WTC11 (cell line): ENCODE measurements around the gene TRAP1. TPM values are rescaled to one million over a fixed set of nuclear protein-coding genes. Genes with fewer than 3 reads are reported as not detected.
A peak's percentile ranks its signal among the peaks of the same experiment; 100 is the strongest.

Source experiments
- ATAC-seq: fragments of 200-7000 bp; cut with Tn5 transposase; 2 replicates; pipeline ENCODE4 v1.10.0; 2021; ENCODE audit warnings: mild to moderate bottlenecking, moderate library complexity
- CTCF ChIA-PET: fragments of 300-600 bp; sonication (Branson Sonifier 250); formaldehyde crosslinking; loops from one replicate; lab custom pipeline; 2021; ENCODE audit warnings: antibody characterized with exemption; lab: Charles Lee
- POLR2A ChIA-PET: fragments of 350-600 bp; sonication (Branson Sonifier 250); formaldehyde crosslinking; loops from one replicate; lab custom pipeline; 2021; ENCODE audit warnings: antibody characterized with exemption; lab: Charles Lee
- DNase-seq: peaks from one replicate; pipeline ENCODE4 v3.0.0; 2021; ENCODE audit warnings: low spot score
- H3K27ac Mint-ChIP-seq: 2 replicates; pipeline ENCODE4 v1.8.0; 2021; ENCODE audit warnings: mixed read lengths
- H3K27me3 Mint-ChIP-seq: 2 replicates; pipeline ENCODE4 v1.8.0; 2021; ENCODE audit warnings: low read depth, mild to moderate bottlenecking, moderate library complexity, mixed read lengths
- H3K36me3 Mint-ChIP-seq: 2 replicates; pipeline ENCODE4 v1.8.0; 2021; ENCODE audit warnings: mixed read lengths
- H3K4me1 Mint-ChIP-seq: 2 replicates; pipeline ENCODE4 v1.8.0; 2022; ENCODE audit warnings: mixed read lengths
- H3K4me3 Mint-ChIP-seq: 2 replicates; pipeline ENCODE4 v1.8.0; 2021; ENCODE audit warnings: mild to moderate bottlenecking, moderate library complexity, mixed read lengths
- H3K9me3 Mint-ChIP-seq: 2 replicates; pipeline ENCODE4 v1.8.0; 2021; ENCODE audit warnings: mixed read lengths
- EMX1 ChIP-seq: fragments of 250-450 bp; sonication (Bioruptor Pico); IDR thresholded peaks from 2 replicates; pipeline ENCODE4 v1.8.0; 2021; ENCODE audit warnings: mild to moderate bottlenecking
- ERG ChIP-seq: fragments of 250-450 bp; sonication (Bioruptor Pico); IDR thresholded peaks from 2 replicates; pipeline ENCODE4 v1.8.0; 2021; ENCODE audit warnings: mild to moderate bottlenecking
- ESRRA ChIP-seq: sonication (generic); formaldehyde crosslinking; IDR thresholded peaks from 2 replicates; pipeline ENCODE4 v1.8.1; 2022; ENCODE audit warnings: mild to moderate bottlenecking, missing genetic modification reagents, borderline replicate concordance
- GRHL2 ChIP-seq: fragments of 250-450 bp; sonication (Bioruptor Pico); IDR thresholded peaks from 2 replicates; pipeline ENCODE4 v1.8.0; 2022; ENCODE audit warnings: mild to moderate bottlenecking, moderate library complexity; ENCODE audit not compliant: insufficient replicate concordance, severe bottlenecking
- HMGXB4 ChIP-seq: sonication (generic); formaldehyde crosslinking; IDR thresholded peaks from 2 replicates; pipeline ENCODE4 v1.8.1; 2023; ENCODE audit warnings: mild to moderate bottlenecking, moderate library complexity, missing genetic modification reagents
- IRF2 ChIP-seq: sonication (generic); formaldehyde crosslinking; IDR thresholded peaks from 2 replicates; pipeline ENCODE4 v1.8.0; 2022; ENCODE audit warnings: low read depth, missing genetic modification reagents, borderline replicate concordance
- NFATC4 ChIP-seq: fragments of 250-450 bp; sonication (Bioruptor Pico); IDR thresholded peaks from 2 replicates; pipeline ENCODE4 v1.9.0; 2021; ENCODE audit warnings: mild to moderate bottlenecking
- NR3C1 ChIP-seq: sonication (generic); formaldehyde crosslinking; conservative IDR thresholded peaks from 2 replicates; pipeline ENCODE4 v1.8.1; 2023; ENCODE audit warnings: low read depth, mild to moderate bottlenecking, missing genetic modification reagents
- SMAD4 ChIP-seq: sonication (generic); formaldehyde crosslinking; IDR thresholded peaks from 2 replicates; pipeline ENCODE4 v1.8.0; 2022; ENCODE audit warnings: mild to moderate bottlenecking, missing genetic modification reagents
- ZNF138 ChIP-seq: sonication (generic); formaldehyde crosslinking; conservative IDR thresholded peaks from 2 replicates; pipeline ENCODE4 v1.8.1; 2022; ENCODE audit warnings: mild to moderate bottlenecking, moderate library complexity, missing genetic modification reagents
- ZNF219 ChIP-seq: sonication (generic); formaldehyde crosslinking; IDR thresholded peaks from 2 replicates; pipeline ENCODE4 v1.8.0; 2023; ENCODE audit warnings: missing genetic modification reagents, mild to moderate bottlenecking, borderline replicate concordance
- ZNF263 ChIP-seq: sonication (generic); formaldehyde crosslinking; IDR thresholded peaks from 2 replicates; pipeline ENCODE4 v1.8.1; 2022; ENCODE audit warnings: low read depth, mild to moderate bottlenecking, moderate library complexity, missing genetic modification reagents
- total RNA-seq: library from RNA; stranded (reverse); gene quantifications from 3 replicates; pipeline ENCODE4 v1.2.3, GENCODE V29; 2021
- TF ChIP-seq, protein P1 (sequence below): sonication (generic); formaldehyde crosslinking; IDR thresholded peaks from 2 replicates; pipeline ENCODE4 v1.8.1; 2022; ENCODE audit warnings: low read depth, mild to moderate bottlenecking, moderate library complexity, missing genetic modification reagents, borderline replicate concordance
- TF ChIP-seq, protein P2 (sequence below): sonication (generic); formaldehyde crosslinking; IDR thresholded peaks from 2 replicates; pipeline ENCODE4 v1.8.1; 2022; ENCODE audit warnings: mild to moderate bottlenecking, moderate library complexity, missing genetic modification reagents

Gene TRAP1
- total RNA-seq, 1 experiment from 2014 or later = 285 TPM

- Mint-ChIP-seq H3K4me3 (peak overlapping the region; percentile 26), H3K27me3 (no peaks in the 10 kb centered on the region), H3K4me1 (peaks cover 52% of the 10 kb centered on the region), H3K27ac (peak overlapping the region; percentile 89), H3K36me3 (no peaks in the 10 kb centered on the region), H3K9me3 (no peaks in the 10 kb centered on the region)
- ChIA-PET POLR2A (no interaction called here), CTCF (interaction anchor here (1.6 kb wide), 1 partner anchor 9 kb away, joined by 7 read pairs; no protein-coding TSS in a partner anchor)
- DNase-seq = no peak
- ATAC-seq = no peak
- TF ChIP-seq HMGXB4 (CRISPR knock-in tag) = no peak
- TF ChIP-seq ZNF138 (CRISPR knock-in tag) = no peak
Measured at GRCh38 chr16:3645108-3645503, 72.2 kb downstream of the TRAP1 start.

DNA sequence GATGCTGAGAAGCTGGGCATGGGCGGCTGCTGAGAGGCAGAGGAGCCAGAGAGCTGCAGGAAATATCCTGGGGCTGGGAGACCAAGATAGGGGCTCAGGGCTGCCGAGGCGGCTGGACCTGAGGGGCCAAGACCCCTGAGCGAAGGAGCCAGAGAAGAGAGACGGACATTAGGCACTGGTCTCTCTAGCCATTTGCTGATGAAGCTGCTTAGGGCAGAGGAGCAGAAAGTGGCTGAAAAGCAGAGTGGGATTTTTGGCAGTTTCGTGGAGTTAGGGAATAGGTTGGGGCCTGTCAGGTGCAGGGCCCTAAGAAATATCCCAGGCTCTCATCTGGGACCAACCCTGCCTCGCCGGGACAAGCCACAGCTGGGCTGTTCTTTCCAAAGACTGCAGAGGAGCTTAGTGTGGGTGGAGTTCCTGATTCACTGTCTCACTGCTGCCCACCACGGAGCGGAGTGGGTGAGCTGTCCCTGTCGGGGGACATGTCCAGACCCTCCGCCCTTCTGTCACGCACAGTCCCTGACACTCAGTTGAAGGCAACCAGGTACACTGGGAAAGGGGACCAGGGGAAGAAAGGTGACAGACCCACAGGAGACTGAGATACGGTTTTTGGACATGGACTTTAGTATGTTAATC, 74.1 kb downstream of the TRAP1 start:
- peak overlapping the region; percentile 63; the same call in 1 of the 2 replicates for H3K27ac Mint-ChIP-seq
- H3K36me3 Mint-ChIP-seq = peaks cover 6% of the 10 kb centered on the region
- TF ChIP-seq ZNF219 (no peak), IRF2 (CRISPR knock-in tag) (no peak), EMX1 (CRISPR knock-in tag) (no peak), ZNF138 (CRISPR knock-in tag) (no peak), GRHL2 (CRISPR knock-in tag) (no peak), NFATC4 (CRISPR knock-in tag) (no peak), NR3C1 (no peak), SMAD4 (no peak), ERG (CRISPR knock-in tag) (no peak)
- TF ChIP-seq, protein P1, sequence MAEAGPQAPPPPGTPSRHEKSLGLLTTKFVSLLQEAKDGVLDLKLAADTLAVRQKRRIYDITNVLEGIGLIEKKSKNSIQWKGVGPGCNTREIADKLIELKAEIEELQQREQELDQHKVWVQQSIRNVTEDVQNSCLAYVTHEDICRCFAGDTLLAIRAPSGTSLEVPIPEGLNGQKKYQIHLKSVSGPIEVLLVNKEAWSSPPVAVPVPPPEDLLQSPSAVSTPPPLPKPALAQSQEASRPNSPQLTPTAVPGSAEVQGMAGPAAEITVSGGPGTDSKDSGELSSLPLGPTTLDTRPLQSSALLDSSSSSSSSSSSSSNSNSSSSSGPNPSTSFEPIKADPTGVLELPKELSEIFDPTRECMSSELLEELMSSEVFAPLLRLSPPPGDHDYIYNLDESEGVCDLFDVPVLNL (CRISPR knock-in tag) = no peak
- TF ChIP-seq, protein P2, sequence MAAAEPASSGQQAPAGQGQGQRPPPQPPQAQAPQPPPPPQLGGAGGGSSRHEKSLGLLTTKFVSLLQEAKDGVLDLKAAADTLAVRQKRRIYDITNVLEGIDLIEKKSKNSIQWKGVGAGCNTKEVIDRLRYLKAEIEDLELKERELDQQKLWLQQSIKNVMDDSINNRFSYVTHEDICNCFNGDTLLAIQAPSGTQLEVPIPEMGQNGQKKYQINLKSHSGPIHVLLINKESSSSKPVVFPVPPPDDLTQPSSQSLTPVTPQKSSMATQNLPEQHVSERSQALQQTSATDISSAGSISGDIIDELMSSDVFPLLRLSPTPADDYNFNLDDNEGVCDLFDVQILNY (CRISPR knock-in tag) = no peak
- TF ChIP-seq, all 79 proteins: peak for 0
- Mint-ChIP-seq H3K9me3 (peaks cover 6% of the 10 kb centered on the region), H3K4me3 (no peak overlapping the region), H3K4me1 (peaks cover 61% of the 10 kb centered on the region), H3K27me3 (no peaks in the 10 kb centered on the region)
- DNase-seq (no peak), ATAC-seq (no peak)
- CTCF ChIA-PET = interaction anchor here (1.2 to 1.8 kb wide), 5 partner anchors 9 to 31 kb away, joined by 4 to 7 read pairs (median 5); no protein-coding TSS in a partner anchor
- POLR2A ChIA-PET = no interaction called here

GRCh38 chr16:3642397-3643094, 74.8 kb downstream of the TRAP1 start:
- H3K27ac Mint-ChIP-seq = no peak overlapping the region; the same call in 1 of the 2 replicates
- H3K9me3 Mint-ChIP-seq = peaks cover 6% of the 10 kb centered on the region
- DNase-seq = peak; percentile 16
- ChIA-PET POLR2A (no interaction called here), CTCF (interaction anchor here (1.2 to 1.8 kb wide), 3 partner anchors 10 to 14 kb away, joined by 4 to 7 read pairs (median 5); no protein-coding TSS in a partner anchor)
- no peak overlapping the region for H3K4me3 Mint-ChIP-seq
- no peaks in the 10 kb centered on the region for H3K27me3 Mint-ChIP-seq
- H3K4me1 Mint-ChIP-seq = peaks cover 68% of the 10 kb centered on the region
- 0 out of 2 replicates have a peak, but pooled peaks have one; percentile 3 for TF ChIP-seq ESRRA (CRISPR knock-in tag)
- no peak for TF ChIP-seq ZNF263
- peaks cover 6% of the 10 kb centered on the region for H3K36me3 Mint-ChIP-seq
- no peak for ATAC-seq
